Activated T-cell treated with anti-CD3 and anti-CD28 coated beads, Interleukin-2, amount 50 U/mL, for 72 hours (primary cell): ENCODE measurements around the gene GABRE. TPM values are rescaled to one million over a fixed set of nuclear protein-coding genes. Genes with fewer than 3 reads are reported as not detected.
A peak's percentile ranks its signal among the peaks of the same experiment; 100 is the strongest.

ENCODE experiments used
- ATAC-seq, 2 donors: fragments of 150-1000 bp; cut with Tn5 transposase; replicated peaks in 1 of 2; 2 replicates each; pipeline ENCODE4 v1.10.0; 2021; ENCODE audit warnings: moderate library complexity in 2 of 2, mild to moderate bottlenecking in 1 of 2
- DNase-seq, 2 donors: peaks; one replicate each; pipeline ENCODE4 v3.0.0; 2021 to 2022; ENCODE audit warnings: mixed read lengths in 1 of 2
- H3K27ac Mint-ChIP-seq: one replicate; pipeline ENCODE4 v1.8.0; 2022; ENCODE audit warnings: mild to moderate bottlenecking, moderate library complexity, mixed read lengths
- H3K27me3 Mint-ChIP-seq: one replicate; pipeline ENCODE4 v1.8.0; 2022; ENCODE audit warnings: low read depth, mixed read lengths
- H3K36me3 Mint-ChIP-seq, 2 donors: one replicate each; pipeline ENCODE4 v1.8.0; 2022; ENCODE audit warnings: mixed read lengths in 2 of 2, mild to moderate bottlenecking in 1 of 2; ENCODE audit not compliant: insufficient read depth in 2 of 2
- H3K4me1 Mint-ChIP-seq: one replicate; pipeline ENCODE4 v1.8.0; 2022; ENCODE audit warnings: low read depth, mixed read lengths
- H3K4me3 Mint-ChIP-seq, 2 donors: one replicate each; pipeline ENCODE4 v1.8.0; 2022; ENCODE audit warnings: mild to moderate bottlenecking in 2 of 2, mixed read lengths in 2 of 2, moderate library complexity in 2 of 2
- H3K9me3 Mint-ChIP-seq, 2 donors: one replicate each; pipeline ENCODE4 v1.8.0; 2022; ENCODE audit warnings: mixed read lengths in 2 of 2
- total RNA-seq, 2 donors: library from RNA; stranded (reverse); gene quantifications; one replicate each; pipeline ENCODE4 v1.2.3, GENCODE V29; 2022

Gene GABRE
- not detected for total RNA-seq

GRCh38 chrX:151974336-151975227, at the start of gene GABRE:
TSS of gene GABRE (minus strand) at chrX:151974676. CDS start at chrX:151974625, 51 bp downstream.
- H3K4me3 Mint-ChIP-seq: no peak within 1 kb of the TSS
- no peaks in the 10 kb centered on the region for H3K9me3 Mint-ChIP-seq
- no peak within 1 kb of the TSS for H3K27ac Mint-ChIP-seq
- ATAC-seq: peak; percentile 27 to 28
- no peaks in the 10 kb centered on the region for H3K36me3 Mint-ChIP-seq
- peak; percentile 0 to 3 for DNase-seq
- H3K27me3 Mint-ChIP-seq: peaks cover 43% of the 10 kb centered on the region
- H3K4me1 Mint-ChIP-seq: no peaks in the 10 kb centered on the region

- H3K36me3 Mint-ChIP-seq: no peaks in the 10 kb centered on the region
- no peak overlapping the region for H3K4me3 Mint-ChIP-seq
- no peak for ATAC-seq
- no peak for DNase-seq
- H3K9me3 Mint-ChIP-seq: peaks cover 0 to 2% of the 10 kb centered on the region in 2 donors
- H3K27me3 Mint-ChIP-seq: no peaks in the 10 kb centered on the region
- H3K4me1 Mint-ChIP-seq: no peaks in the 10 kb centered on the region
- H3K27ac Mint-ChIP-seq: no peak overlapping the region
Observed at GRCh38 chrX:152020888-152021287, 46.4 kb upstream of the GABRE start.

- no peaks in the 10 kb centered on the region for H3K36me3 Mint-ChIP-seq
- no peak overlapping the region for H3K4me3 Mint-ChIP-seq
- peaks cover 4% of the 10 kb centered on the region for H3K27me3 Mint-ChIP-seq
Observed at GRCh38 chrX:151999813-152000212, 25.3 kb upstream of the GABRE start.

GRCh38 chrX:151997539-151997938, 23.1 kb upstream of the GABRE start:
- Mint-ChIP-seq H3K4me3 (no peak overlapping the region), H3K9me3 (no peaks in the 10 kb centered on the region), H3K4me1 (no peaks in the 10 kb centered on the region), H3K36me3 (no peaks in the 10 kb centered on the region), H3K27me3 (peaks cover 2% of the 10 kb centered on the region), H3K27ac (no peak overlapping the region)
- no peak for DNase-seq
- ATAC-seq: no peak

More at GRCh38 chrX:151999813-152000212, 25.3 kb upstream of the GABRE start:
- ATAC-seq (no peak), DNase-seq (no peak)
- no peak overlapping the region for H3K27ac Mint-ChIP-seq
- no peaks in the 10 kb centered on the region for H3K9me3 Mint-ChIP-seq
- H3K4me1 Mint-ChIP-seq: no peaks in the 10 kb centered on the region

- Mint-ChIP-seq H3K9me3 (no peaks in the 10 kb centered on the region), H3K4me3 (no peak overlapping the region), H3K4me1 (no peaks in the 10 kb centered on the region), H3K27me3 (peaks cover 6% of the 10 kb centered on the region), H3K36me3 (no peaks in the 10 kb centered on the region), H3K27ac (no peak overlapping the region)
- DNase-seq (no peak), ATAC-seq (no peak)
Observed at GRCh38 chrX:151996347-151996746, 21.9 kb upstream of the GABRE start.

- DNase-seq (no peak), ATAC-seq (no peak)
- Mint-ChIP-seq H3K27me3 (peaks cover 6% of the 10 kb centered on the region), H3K27ac (no peak overlapping the region), H3K9me3 (no peaks in the 10 kb centered on the region), H3K4me3 (no peak overlapping the region), H3K4me1 (no peaks in the 10 kb centered on the region), H3K36me3 (no peaks in the 10 kb centered on the region)
Observed at GRCh38 chrX:151994476-151994875, 20.0 kb upstream of the GABRE start.

- Mint-ChIP-seq H3K4me1 (no peaks in the 10 kb centered on the region), H3K9me3 (peaks cover 0 to 3% of the 10 kb centered on the region in 2 donors), H3K27me3 (peaks cover 41% of the 10 kb centered on the region), H3K27ac (no peak overlapping the region), H3K4me3 (no peak overlapping the region), H3K36me3 (no peaks in the 10 kb centered on the region)
- no peak for DNase-seq
- ATAC-seq: no peak
Observed at GRCh38 chrX:151988706-151989299, 14.3 kb upstream of the GABRE start.

GRCh38 chrX:151987108-151987507, 12.6 kb upstream of the GABRE start:
- Mint-ChIP-seq H3K4me1 (no peaks in the 10 kb centered on the region), H3K27me3 (peaks cover 35% of the 10 kb centered on the region), H3K36me3 (no peaks in the 10 kb centered on the region), H3K9me3 (peaks cover 0 to 3% of the 10 kb centered on the region in 2 donors), H3K4me3 (no peak overlapping the region), H3K27ac (no peak overlapping the region)
- DNase-seq (no peak), ATAC-seq (no peak)

GRCh38 chrX:151985955-151986354, 11.5 kb upstream of the GABRE start:
- ATAC-seq (no peak), DNase-seq (no peak)
- no peak overlapping the region for H3K4me3 Mint-ChIP-seq
- no peaks in the 10 kb centered on the region for H3K36me3 Mint-ChIP-seq
- H3K27ac Mint-ChIP-seq: no peak overlapping the region
- H3K27me3 Mint-ChIP-seq: peaks cover 35% of the 10 kb centered on the region
- H3K9me3 Mint-ChIP-seq: peaks cover 0 to 3% of the 10 kb centered on the region in 2 donors
- no peaks in the 10 kb centered on the region for H3K4me1 Mint-ChIP-seq

- no peaks in the 10 kb centered on the region for H3K4me1 Mint-ChIP-seq
- H3K27ac Mint-ChIP-seq: no peak overlapping the region
- H3K36me3 Mint-ChIP-seq: no peaks in the 10 kb centered on the region
- H3K27me3 Mint-ChIP-seq: peaks cover 35% of the 10 kb centered on the region
- H3K9me3 Mint-ChIP-seq: peaks cover 0 to 3% of the 10 kb centered on the region in 2 donors
- no peak overlapping the region for H3K4me3 Mint-ChIP-seq
- no peak for ATAC-seq
- no peak for DNase-seq
Observed at GRCh38 chrX:151985531-151985930, 11.1 kb upstream of the GABRE start.

- DNase-seq (no peak), ATAC-seq (no peak)
- no peaks in the 10 kb centered on the region for H3K4me1 Mint-ChIP-seq
- H3K27ac Mint-ChIP-seq: no peak overlapping the region
- peaks cover 0 to 3% of the 10 kb centered on the region in 2 donors for H3K9me3 Mint-ChIP-seq
- H3K4me3 Mint-ChIP-seq: no peak overlapping the region
- no peaks in the 10 kb centered on the region for H3K36me3 Mint-ChIP-seq
- peaks cover 35% of the 10 kb centered on the region for H3K27me3 Mint-ChIP-seq
Observed at GRCh38 chrX:151984902-151985301, 10.4 kb upstream of the GABRE start.

GRCh38 chrX:151984328-151984727, 9.9 kb upstream of the GABRE start:
- H3K27ac Mint-ChIP-seq: no peak overlapping the region
- no peak overlapping the region for H3K4me3 Mint-ChIP-seq
- peaks cover 35% of the 10 kb centered on the region for H3K27me3 Mint-ChIP-seq
- H3K4me1 Mint-ChIP-seq: no peaks in the 10 kb centered on the region
- ATAC-seq: no peak
- H3K36me3 Mint-ChIP-seq: no peaks in the 10 kb centered on the region
- DNase-seq: no peak
- peaks cover 0 to 3% of the 10 kb centered on the region in 2 donors for H3K9me3 Mint-ChIP-seq

- no peaks in the 10 kb centered on the region for H3K4me1 Mint-ChIP-seq
- peaks cover 33% of the 10 kb centered on the region for H3K27me3 Mint-ChIP-seq
- no peak overlapping the region for H3K27ac Mint-ChIP-seq
- H3K36me3 Mint-ChIP-seq: no peaks in the 10 kb centered on the region
- H3K9me3 Mint-ChIP-seq: peaks cover 0 to 3% of the 10 kb centered on the region in 2 donors
- no peak overlapping the region for H3K4me3 Mint-ChIP-seq
- ATAC-seq (no peak), DNase-seq (no peak)
Observed at GRCh38 chrX:151983186-151983585, 8.7 kb upstream of the GABRE start.
